Fibroblast of skin of scalp (primary cell): ENCODE measurements around the gene XYLT2.

Experiments used
- DNase-seq: peaks from one replicate; pipeline ENCODE4 v3.0.0-alpha.2; 2013

XYLT2 gene

DNA sequence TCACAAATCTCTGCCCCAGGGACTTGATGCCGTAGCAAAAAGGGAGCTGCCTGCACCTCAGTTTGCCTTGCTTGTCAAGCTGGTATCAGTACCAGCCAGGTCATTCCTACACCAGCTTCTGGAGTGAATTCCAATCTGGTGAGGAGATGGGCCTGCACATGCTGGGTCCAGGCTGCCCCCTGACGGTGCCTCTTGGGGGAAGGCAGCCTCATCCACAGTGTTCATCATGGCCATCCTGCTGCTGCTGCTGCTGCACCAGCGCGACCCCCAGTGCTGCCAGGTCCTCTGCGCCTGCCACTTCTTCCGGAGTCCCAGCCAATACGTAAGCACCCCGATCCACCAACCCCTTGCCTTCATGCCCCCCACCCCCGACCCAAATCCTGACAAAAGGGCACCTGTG is 18.8 kb downstream of the XYLT2 start:
- DNase-seq, result peak; percentile 54

DNA sequence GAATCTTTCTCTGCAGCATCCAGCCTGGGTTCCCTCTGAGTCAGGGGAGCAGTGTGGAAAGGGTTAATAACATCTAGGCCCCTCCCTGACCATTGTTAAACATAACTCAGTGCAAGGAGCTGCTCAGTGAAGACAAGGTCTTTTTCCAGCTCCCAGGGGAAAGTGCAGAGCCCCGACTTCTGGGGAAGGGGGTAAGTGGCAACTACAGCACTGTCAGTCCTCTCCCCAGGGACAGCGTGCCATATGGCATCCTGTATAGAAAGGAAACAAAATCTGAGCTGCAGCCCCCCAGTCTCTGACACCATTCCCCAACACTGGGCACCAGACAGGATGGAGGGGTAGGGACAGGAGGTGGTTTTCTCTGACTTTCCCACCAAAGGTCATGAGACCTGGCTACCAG is 19.2 kb downstream of the XYLT2 start:
- no peak for DNase-seq

DNA sequence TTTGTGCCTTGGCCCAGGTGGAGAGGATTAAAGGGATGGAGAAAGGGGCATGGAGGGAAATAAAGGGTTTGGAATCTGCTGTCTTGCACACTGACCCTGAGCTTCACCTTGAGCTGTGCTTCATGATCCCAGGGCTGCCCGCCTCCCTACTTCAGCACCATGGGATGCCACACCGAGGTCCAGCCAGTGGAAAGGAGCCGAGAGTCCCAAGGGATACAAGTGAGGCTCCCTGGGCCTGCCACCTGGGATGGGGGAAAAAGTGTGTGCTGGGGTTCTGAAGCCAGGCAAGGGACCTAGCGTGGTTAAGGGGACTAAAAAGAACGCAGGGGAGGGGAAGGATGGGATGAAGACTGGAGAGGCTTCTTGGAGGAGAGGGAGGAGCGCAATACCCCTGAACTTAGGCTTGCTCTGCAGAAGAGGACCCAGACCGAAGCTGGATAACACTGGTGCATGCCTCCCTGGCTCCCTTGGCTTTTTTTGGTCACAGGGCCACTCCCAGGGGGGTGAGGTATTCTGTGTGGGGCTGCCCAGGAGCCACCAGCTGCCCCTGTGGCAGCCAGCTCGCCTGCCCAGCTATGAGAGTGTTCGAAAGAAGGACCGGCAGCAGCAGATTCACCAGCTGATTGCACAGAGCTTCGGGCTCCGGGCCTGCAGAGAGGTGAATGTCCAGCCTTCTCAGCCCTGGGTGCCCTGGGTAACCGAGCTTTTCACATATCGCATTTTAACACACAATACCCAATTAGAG is 19.9 kb downstream of the XYLT2 start:
- DNase-seq, result no peak

DNA sequence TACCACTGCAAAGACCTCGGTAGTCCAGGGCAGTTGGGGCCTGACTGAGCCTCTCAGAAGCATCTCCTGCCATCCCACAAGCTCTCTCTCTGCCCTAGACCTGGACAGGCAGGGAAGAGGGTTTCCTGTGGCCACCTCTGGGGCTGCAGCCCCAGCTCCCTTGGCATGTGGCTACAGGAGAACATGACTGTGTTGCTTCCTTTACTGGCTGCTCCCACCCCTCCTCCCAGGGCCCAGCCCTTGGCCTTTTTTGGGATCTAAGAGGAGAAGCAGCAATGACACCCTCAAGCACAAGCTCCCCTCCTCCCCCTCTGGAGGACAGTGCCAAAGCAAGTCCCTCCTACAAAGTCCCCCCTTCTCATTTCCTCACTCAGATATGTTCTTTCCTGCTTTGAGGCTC is 21.5 kb downstream of the XYLT2 start:
- no peak for DNase-seq

DNA sequence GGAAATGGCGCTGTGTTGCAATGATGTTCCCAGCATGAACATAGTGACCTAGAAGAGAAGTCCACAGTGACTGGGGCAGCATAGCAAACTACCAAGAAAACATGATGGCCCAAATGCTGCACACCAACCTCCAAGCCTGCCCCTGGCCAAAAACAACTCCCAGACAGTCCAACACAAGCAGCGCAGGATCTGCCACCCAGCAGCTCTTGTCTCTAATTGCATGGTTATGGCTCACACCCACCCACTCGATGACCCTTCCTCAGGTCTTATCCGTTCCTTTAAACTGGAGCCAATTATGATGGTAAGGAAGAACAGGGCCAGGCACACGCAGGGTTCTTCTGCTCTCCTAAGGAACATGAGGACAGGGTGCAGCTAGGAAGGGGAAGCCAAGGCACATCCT is 24.1 kb downstream of the XYLT2 start:
- DNase-seq, result no peak

DNA sequence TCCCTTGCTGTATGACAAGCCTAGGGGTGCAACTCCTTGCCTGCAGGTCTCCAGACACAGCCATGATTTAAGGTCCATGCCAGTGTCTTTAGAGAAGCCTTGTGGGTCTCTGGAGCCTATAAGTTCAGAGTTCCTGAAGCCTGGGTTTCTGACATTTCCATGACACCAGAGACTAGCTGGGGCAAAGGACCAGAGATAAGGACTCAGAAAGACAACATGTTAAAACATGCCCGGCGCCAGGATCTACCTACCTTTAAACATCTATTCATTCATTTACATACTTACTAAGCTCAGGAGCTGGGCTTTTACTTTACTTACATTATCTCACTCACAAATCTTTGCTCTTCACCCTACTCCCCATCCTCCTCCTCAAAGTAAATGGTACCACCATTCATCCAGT is 25.6 kb downstream of the XYLT2 start:
- no peak for DNase-seq

DNA sequence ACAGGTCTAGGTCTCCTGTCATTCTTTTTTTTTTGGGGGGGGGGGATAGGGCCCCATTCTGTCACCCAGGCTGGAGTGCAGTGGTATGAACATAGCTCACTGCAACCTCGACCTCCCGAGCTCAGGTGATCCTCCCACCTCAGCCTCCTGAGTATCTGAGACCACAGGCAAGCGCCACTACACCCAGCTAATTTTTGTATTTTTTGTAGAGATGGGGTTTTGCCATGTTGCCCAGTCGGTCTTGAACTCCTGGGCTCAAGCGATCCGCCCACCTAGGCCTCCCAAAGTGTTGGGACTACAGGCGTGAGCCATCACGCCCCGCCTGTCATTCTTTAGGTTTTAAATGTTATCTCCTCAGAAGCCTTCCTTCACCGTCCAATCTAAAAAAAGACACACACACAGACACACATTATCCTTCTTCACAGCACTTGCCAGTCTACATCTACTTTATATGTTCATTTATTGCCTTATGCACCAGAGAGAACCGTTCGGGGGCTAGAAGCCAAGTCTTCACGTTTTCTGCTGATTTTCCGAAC is 26.4 kb downstream of the XYLT2 start:
- no peak for DNase-seq

DNA sequence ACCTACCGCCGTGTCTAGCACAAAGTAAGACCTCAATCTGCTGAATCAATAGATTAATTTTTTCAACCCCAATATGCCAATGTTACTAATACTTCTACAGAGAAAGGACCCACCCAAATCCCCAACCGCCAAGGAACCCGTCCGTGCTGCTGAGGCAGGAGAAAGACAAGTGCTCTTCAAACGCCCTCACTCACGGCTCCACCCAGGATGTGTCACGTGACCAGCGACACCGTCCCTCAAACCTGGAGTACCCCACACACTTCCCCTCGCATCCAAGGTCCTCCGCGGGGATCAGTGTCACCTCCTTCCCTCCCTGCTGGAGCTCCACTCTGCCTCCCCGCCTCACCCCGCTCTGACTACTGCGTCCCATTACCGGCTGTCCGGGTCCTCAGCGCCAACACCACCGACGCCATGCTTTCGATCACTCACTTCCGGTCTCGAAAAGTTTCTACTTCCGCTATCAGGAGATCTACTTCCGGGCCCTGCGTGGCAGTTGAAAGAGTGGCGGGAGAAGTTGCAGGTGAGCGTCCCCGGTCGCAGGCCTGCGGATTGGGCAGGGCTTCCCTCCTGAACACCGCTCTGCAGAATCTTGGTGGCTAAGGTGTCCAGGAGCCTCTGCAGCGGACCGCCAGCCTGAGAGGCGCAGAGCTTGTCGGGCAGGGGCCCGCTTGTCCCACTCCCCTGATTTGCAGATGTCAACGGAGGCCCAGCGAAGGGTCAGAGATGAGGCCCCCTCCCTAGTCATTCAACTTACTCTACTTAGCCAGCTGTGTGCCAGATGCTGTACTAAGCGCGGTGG is 27.0 kb downstream of the XYLT2 start, which contains the start of the genes EME1 and MRPL27:
TSS of gene EME1 (plus strand) at position 472 of the 799 bp plus-strand sequence. CDS start 1,980 bp downstream, outside the sequence.
TSS of gene MRPL27 (minus strand) at position 427 of the 799 bp plus-strand sequence. CDS start at position 413, 14 bp downstream.
- peak; percentile 87 for DNase-seq

DNA sequence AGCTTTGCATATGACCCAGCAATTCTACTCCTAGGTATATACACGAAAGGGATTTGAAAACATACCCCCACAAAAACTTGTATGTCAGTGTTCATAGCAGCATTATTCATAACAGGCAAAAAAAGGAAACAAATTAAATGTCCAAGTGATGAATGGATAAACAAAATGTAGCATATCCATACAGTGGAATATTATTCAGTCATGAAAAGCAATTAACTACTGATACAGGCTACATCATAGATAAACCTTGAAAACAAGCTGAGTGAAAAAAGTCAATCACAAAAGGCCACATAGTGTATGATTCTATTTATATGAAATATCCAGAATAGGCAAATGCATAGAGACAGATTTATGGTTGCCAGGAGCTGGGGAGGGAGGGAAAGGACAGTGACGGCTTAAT is 27.8 kb downstream of the XYLT2 start:
- DNase-seq, result no peak

DNA sequence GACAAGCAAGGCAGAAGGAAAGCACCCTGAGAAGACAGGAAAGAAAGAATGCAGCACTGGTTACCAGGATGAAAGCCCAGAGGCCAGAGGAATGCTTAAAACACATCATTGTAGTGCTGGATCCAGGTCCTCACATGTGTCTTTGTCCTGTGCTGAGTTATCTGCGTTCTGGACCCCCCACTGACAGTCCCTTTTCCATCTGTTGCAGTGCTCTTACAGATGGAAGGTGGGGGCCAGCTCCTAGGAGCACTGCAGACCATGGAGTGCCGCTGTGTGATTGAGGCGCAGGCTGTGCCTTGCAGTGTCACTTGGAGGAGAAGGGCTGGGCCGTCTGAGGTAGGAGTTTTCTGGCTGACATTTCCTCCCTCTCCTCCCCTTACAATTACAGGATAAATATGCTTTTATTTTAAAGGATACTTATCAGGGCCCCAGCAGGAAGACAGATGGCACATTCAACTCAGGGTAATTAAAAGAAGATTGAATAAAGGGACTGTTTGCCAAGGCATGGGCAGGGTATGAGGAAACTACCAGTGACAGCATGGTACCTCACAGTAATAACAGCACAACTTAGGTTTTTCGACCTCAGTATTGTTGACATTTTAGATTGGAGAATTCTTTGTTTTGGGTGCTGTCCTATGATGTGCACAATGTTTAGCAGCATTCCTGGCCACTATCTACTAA is 30.1 kb downstream of the XYLT2 start:
- no peak for DNase-seq

DNA sequence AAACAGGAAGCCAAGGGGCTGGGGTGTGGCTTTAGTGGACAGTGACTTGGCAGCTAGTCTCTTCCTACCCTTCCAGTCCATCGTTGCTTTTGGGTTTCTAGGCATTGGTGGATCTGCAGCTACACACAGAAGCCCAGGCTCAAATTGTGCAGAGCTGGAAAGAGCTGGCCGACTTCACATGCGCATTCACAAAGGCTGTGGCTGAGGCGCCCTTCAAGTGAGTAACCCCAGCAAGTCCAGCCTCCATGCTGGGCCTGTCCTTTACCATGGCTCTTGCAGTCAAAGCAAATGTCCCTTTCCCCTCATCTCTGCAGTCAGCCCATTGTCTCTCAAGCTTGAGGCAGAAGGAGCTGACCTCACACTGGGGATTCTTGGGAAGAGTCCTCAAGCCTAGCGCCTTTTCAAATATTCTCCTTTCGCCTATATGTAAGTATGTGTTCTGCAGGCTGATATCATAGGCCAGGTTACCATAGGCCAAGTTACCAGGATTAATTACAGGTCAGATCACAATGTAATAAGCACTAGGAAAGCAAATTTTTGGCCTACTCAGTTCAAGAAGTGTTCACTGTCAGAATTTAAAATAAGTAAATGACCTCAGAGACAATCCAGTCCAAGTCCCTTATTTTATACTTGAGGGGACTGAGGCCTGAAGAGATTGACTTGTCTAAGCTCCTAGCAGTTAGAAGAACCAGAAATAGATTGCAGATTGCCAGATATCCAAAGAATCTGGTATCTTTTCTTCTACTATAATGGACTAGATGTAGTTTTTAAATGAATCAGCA is 33.6 kb downstream of the XYLT2 start:
- no peak for DNase-seq

DNA sequence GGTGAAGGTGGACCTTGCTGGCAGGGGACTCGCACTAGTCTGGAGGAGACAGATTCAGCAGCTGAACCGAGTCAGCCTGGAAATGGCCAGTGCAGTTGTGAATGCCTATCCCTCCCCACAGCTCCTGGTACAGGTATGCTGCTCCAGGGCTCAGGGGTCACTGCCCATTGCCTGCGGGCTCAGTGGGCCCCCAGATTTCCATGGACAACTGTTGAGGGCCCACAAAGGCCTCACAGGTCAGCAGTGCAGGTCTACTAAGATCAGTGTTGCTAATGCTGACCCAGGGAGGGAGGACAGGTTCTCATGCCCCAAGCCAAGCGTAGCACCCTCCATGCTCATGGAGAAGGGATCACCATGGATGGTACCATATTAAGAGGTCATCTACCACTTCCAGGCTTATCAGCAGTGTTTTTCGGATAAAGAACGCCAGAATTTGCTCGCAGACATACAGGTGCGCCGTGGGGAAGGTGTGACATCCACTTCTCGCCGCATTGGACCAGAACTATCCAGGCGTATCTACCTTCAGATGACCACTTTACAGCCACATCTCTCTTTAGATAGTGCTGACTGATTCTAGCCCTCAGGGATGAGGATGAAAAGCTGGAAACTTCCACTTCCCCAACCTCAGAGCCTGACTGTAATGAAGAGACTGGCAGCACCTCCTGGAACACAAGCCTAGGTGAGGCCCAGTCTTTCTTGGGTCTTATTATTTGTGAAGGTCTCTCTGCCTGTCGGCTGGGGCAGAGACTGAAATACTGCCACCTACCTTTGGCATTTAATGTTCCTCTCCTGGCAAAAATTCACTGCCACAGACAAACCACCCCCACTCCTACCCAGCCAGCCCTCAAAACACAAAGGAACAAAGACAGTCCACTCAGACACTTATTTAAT is 34.7 kb downstream of the XYLT2 start:
- DNase-seq, result no peak

DNA sequence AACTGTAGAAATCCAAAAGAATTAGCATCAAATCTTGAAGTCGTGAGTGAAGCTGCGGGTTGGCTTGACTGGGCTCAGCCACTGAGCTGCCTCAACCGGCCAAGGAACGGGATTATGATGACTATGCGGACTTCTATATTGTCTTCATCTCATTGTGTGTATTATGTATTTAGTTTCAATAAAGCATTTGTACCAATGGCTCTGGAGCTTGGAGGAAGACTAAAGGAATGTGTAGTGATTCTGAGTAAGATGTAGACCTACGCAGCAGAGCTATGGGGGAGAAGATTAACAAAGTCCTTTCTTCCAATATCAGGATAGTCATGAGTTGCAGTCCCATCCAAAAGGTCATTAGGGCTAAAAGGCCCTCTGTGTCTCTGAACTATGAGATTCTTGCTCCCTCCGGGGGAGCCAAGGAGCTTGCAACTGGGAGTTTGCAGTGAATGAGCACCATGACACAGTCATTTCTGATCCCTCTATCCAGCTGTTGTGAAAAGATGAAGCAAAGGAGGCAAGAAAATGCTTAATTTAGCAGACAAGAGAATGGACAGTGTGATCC is 35.4 kb downstream of the XYLT2 start:
- no peak for DNase-seq

DNA sequence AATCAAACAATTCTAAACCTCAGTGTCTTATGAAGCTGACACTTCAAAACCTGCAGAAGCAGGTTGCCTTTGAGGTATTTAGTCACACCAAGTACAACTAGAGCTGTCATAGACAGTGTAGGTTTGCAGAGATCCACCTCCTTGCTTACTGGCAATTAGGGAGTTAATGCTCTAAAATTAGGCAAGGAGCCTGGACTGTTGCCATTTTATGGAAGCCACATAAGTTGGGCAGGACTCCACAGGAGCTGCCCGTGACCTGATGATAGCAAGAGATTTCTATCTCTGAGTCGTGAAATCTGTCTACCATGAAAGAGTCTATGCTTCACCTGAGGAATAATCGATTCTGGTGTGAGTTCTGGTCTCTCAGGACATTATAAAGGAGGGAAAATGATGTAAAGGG is 36.0 kb downstream of the XYLT2 start:
- DNase-seq, result no peak

DNA sequence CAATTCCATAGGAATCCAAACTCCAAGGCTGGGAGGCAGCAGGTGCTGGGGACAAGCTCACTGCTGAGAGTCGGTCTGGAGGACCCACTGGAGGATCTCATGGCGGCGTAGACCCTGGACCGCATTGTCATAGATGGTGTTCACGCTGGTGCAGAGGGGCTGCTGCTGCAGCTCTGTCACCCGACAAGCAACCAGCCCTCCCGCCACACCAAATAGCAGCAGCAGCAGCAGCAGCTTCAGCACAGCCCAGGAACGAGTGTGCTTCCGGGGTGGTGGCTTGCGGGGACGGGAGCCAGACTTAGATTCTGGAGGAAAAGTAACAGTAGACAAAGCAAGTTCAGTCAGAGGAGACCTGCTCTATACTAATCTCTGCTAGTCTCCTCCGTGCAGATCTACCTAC is 37.0 kb downstream of the XYLT2 start:
- DNase-seq, result no peak

DNA sequence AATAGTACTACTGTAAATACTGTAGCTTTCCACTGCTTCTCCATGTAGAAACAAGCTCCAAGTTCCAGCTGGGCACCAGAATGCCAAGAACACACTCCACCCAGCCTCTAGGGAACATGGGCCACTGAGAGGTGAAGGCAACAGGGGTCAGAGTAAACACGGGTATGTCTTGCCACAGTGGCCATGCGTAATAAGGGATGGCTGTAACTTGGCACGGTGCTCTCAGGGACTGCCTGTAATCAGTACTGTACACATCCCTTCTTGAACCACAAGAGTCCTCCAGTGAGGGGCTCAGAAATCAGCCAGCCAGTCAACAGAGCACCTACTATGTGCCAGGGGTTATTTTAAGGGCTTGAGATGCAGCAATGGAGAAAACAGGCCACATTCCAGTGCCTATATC is 40.6 kb downstream of the XYLT2 start:
- DNase-seq, result no peak

DNA sequence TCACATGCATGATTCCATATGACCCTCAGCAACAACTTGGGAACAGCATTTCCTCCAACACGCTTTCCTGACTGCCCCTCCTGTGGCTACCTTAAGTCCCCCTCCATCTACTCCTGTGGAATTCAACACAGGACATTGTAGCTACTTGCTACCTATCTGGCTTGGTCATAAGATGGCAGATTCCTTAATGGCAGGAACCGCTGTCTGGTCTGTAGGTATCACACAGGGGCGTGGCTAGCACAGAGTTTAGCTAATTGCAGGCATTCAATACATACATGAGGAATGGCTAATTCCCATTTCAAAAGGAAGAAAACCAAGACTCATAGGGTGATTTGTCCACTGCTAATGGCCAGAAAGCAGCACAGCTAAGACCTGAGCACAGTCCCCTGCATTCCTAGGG is 42.8 kb downstream of the XYLT2 start:
- no peak for DNase-seq

DNA sequence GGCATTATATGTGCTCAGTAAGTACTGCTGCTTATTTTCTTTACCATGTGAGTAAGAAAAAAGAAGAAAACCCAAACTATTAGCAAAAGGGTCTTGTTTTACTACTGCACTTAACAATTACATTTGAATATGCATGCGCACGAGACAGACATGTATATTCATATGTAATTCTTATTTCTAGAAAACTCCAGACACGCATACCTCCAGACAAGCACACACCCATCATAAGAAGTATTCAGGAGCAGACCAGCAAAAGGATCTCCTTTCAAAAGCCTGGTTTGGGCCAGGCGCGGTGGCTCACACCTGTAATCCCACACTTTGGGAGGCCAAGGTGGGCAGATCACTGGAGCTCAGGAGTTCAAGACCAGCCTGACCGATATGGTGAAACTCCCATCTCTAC is 43.6 kb downstream of the XYLT2 start:
- no peak for DNase-seq

DNA sequence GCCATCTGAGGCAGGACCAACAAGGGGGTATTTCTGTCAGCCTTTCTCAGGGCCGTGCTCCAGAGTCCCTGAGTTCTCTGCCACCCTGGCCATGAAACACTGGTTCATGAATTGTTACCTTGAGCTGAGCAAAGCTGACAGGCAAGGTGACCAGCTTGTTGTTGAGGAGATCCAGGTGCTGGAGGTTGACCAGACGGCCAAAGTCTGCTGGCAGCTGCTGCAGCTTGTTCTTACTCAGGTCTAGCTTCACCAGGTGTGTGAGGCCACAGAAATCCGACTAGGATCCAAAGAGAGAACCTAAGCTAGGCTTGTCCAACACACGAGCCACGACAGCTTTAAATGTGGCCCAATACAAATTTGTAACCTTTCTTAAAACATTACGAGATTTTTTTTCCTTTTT is 46.7 kb downstream of the XYLT2 start:
- no peak for DNase-seq

DNA sequence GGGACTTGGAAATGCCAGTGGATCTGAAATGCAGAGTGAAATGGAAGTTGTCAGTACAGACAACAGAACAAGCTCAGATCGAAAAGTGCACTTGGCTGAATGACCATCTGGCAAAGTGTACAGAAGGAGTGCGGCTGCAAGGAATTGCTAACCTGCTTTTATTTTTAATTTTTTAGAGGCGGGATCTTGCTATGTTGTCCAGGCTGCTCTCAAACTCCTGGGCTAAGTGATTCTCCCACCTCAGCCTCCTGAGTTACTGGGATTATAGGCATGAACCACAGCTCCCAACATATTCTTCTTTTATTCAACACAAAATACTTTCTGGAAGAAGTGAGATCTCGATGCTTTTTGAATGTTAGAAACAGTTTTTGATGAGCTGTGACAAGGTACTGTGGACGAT is 47.8 kb downstream of the XYLT2 start:
- no peak for DNase-seq

DNA sequence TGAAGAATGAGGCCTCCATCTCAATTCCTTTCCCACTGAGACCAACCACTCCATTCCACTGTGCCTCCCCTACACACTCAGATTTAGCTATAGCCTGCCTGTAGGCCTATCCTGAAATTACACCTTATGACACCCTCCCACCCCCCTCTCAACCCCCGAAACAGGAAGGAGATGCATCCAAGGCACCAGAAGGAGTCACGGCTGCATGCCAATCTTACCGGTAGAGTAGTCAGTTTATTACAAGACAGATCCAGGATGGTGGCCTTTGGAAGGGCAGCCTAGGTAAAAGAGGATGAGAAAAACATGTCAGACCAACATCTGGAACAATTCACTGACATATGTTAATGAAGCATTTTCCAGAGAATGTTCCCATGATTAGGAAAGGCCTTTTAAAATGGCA is 48.8 kb downstream of the XYLT2 start:
- DNase-seq, result peak; percentile 16
